ENCODE results near the gene RAB6B.

RAB6B gene

GRCh38 chr3:133856316-133856715 is 39.4 kb downstream of the RAB6B start:
- no peak for DNase-seq (ENCODE audit: low read depth)

GRCh38 chr3:133855772-133856171 is 39.9 kb downstream of the RAB6B start:
- no peak for DNase-seq (ENCODE audit: low read depth)

GRCh38 chr3:133855002-133855370 is 40.7 kb downstream of the RAB6B start:
- no peak for DNase-seq (ENCODE audit: low read depth)

- no peak for DNase-seq (ENCODE audit: low read depth)
Observed at GRCh38 chr3:133854264-133855001, 41.2 kb downstream of the RAB6B start.

GRCh38 chr3:133853925-133854227 is 41.8 kb downstream of the RAB6B start:
- no peak for DNase-seq (ENCODE audit: low read depth)

GRCh38 chr3:133853063-133853924 is 42.4 kb downstream of the RAB6B start:
- no peak for DNase-seq (ENCODE audit: low read depth)

GRCh38 chr3:133851931-133852330 is 43.8 kb downstream of the RAB6B start:
- DNase-seq (ENCODE audit: low read depth), result no peak

- no peak for DNase-seq (ENCODE audit: low read depth)
Observed at GRCh38 chr3:133851266-133851906, 44.3 kb downstream of the RAB6B start.

- no peak for DNase-seq (ENCODE audit: low read depth)
Observed at GRCh38 chr3:133850034-133850433, 45.6 kb downstream of the RAB6B start.

GRCh38 chr3:133849346-133849745 is 46.3 kb downstream of the RAB6B start:
- DNase-seq (ENCODE audit: low read depth), result no peak

GRCh38 chr3:133845127-133845526 is 50.6 kb downstream of the RAB6B start:
- DNase-seq (ENCODE audit: low read depth), result no peak

- no peak for DNase-seq (ENCODE audit: low read depth)
Observed at GRCh38 chr3:133843634-133844033, 52.0 kb downstream of the RAB6B start.

GRCh38 chr3:133842158-133842557 is 53.5 kb downstream of the RAB6B start:
- DNase-seq (ENCODE audit: low read depth), result no peak

- DNase-seq (ENCODE audit: low read depth), result no peak
Observed at GRCh38 chr3:133841196-133841595, 54.5 kb downstream of the RAB6B start.

GRCh38 chr3:133840767-133841166 is 54.9 kb downstream of the RAB6B start:
- no peak for DNase-seq (ENCODE audit: low read depth)

- DNase-seq (ENCODE audit: low read depth), result no peak
Observed at GRCh38 chr3:133840055-133840737, 55.5 kb downstream of the RAB6B start.

- DNase-seq (ENCODE audit: low read depth), result no peak
Observed at GRCh38 chr3:133838916-133839800, 56.5 kb downstream of the RAB6B start.

- no peak for DNase-seq (ENCODE audit: low read depth)
Observed at GRCh38 chr3:133838296-133838789, 57.3 kb downstream of the RAB6B start.

GRCh38 chr3:133837487-133838295 is 58.0 kb downstream of the RAB6B start:
- DNase-seq (ENCODE audit: low read depth), result no peak

- DNase-seq (ENCODE audit: low read depth), result no peak
Observed at GRCh38 chr3:133836497-133837158, 59.1 kb downstream of the RAB6B start.
